ENCODE data around the gene KCNA1. TPM values are rescaled to one million over a fixed set of nuclear protein-coding genes. Genes with fewer than 3 reads are reported as not detected.

The KCNA1 gene
- total RNA-seq, 1 experiment from 2014 or later = 0.98 TPM

DNA sequence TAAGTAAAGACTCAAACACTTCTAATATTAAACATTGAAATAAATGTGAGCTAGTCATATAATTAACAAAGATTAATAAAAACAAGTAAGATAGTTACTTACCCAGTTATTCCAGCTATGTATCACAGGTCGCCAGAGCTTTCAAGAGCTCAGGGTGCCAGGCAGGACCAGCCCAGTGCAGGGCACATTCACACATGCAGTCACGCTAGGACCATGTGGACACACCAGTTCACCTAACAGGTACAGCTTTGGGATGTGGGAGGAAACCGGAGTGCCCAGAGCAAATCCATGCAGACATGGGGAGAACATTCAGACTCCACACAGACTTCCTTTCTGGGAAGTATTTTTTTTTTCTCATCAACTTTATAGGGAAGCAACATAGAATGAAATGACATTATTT lies 39.3 kb upstream of the KCNA1 start:
- H3K27ac ChIP-seq (ENCODE audit: insufficient read length, low read depth, low read length) = no peak overlapping the region
- H2BK15ac ChIP-seq (ENCODE audit: low read depth, low read length) = no peak overlapping the region
- H2BK20ac ChIP-seq (ENCODE audit: low read depth, low read length, poor library complexity, severe bottlenecking) = no peak overlapping the region
- H2AFZ ChIP-seq (ENCODE audit: low read length) = no peak overlapping the region
- no peak overlapping the region for H3K23ac ChIP-seq (ENCODE audit: insufficient read length, low read depth, low read length)
- H3K9me3 ChIP-seq (ENCODE audit: control insufficient read depth, low read depth, low read length) = no peaks in the 10 kb centered on the region
- H4K5ac ChIP-seq (ENCODE audit: insufficient read length, low read depth, low read length) = no peak overlapping the region
- no peak overlapping the region for H3K9ac ChIP-seq (ENCODE audit: extremely low read depth, insufficient read length, low read length)
- DNase-seq = no peak
- no peak overlapping the region for H3K4me3 Mint-ChIP-seq
- H2BK5ac ChIP-seq (ENCODE audit: insufficient read length, low read length) = no peak overlapping the region
- no peak overlapping the region for H2BK120ac ChIP-seq (ENCODE audit: low read depth, low read length, poor library complexity, severe bottlenecking)
- H3K9me3 Mint-ChIP-seq = no peaks in the 10 kb centered on the region
- H3T11ph ChIP-seq (ENCODE audit: low read length) = no peak overlapping the region
- no peak overlapping the region for H4K91ac ChIP-seq (ENCODE audit: insufficient read length, low read depth, low read length)
- no peaks in the 10 kb centered on the region for H3K79me2 ChIP-seq (ENCODE audit: insufficient read depth, low read length)
- H3K56ac ChIP-seq (ENCODE audit: insufficient read length, low read depth, low read length) = no peak overlapping the region
- H2AK5ac ChIP-seq (ENCODE audit: insufficient read length, low read length) = no peak overlapping the region
- no peaks in the 10 kb centered on the region for H4K20me1 ChIP-seq (ENCODE audit: control insufficient read depth, insufficient read depth, insufficient read length)
- H3K4me1 ChIP-seq (ENCODE audit: insufficient read depth, low read length) = no peaks in the 10 kb centered on the region
- H2BK12ac ChIP-seq (ENCODE audit: insufficient read length, low read depth, low read length) = no peak overlapping the region
- H3K27me3 Mint-ChIP-seq (ENCODE audit: low read depth) = peaks cover 47% of the 10 kb centered on the region
- no peaks in the 10 kb centered on the region for H3K4me1 Mint-ChIP-seq
- no peaks in the 10 kb centered on the region for H3K79me1 ChIP-seq (ENCODE audit: insufficient read depth, low read depth, low read length, poor library complexity, severe bottlenecking)
- H4K8ac ChIP-seq (replicated peaks; ENCODE audit: insufficient read length, low read depth, low read length) = no peak overlapping the region
- H3K36me3 Mint-ChIP-seq (ENCODE audit: insufficient read depth in 1 of 3, low read depth in 3 of 3) = no peaks in the 10 kb centered on the region
- no peak overlapping the region for H3K4ac ChIP-seq (ENCODE audit: low read depth, low read length)
- H3K18ac ChIP-seq (ENCODE audit: insufficient read length, low read depth, low read length) = no peak overlapping the region
- H3K27ac Mint-ChIP-seq = no peak overlapping the region
- TF ChIP-seq, protein P1, sequence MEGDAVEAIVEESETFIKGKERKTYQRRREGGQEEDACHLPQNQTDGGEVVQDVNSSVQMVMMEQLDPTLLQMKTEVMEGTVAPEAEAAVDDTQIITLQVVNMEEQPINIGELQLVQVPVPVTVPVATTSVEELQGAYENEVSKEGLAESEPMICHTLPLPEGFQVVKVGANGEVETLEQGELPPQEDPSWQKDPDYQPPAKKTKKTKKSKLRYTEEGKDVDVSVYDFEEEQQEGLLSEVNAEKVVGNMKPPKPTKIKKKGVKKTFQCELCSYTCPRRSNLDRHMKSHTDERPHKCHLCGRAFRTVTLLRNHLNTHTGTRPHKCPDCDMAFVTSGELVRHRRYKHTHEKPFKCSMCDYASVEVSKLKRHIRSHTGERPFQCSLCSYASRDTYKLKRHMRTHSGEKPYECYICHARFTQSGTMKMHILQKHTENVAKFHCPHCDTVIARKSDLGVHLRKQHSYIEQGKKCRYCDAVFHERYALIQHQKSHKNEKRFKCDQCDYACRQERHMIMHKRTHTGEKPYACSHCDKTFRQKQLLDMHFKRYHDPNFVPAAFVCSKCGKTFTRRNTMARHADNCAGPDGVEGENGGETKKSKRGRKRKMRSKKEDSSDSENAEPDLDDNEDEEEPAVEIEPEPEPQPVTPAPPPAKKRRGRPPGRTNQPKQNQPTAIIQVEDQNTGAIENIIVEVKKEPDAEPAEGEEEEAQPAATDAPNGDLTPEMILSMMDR (conservative IDR thresholded peaks at IDR 0.05) = no peak
- WGBS (ENCODE audit: extremely low coverage, insufficient read length, low lambda C conversion rate) = no CpG with 5 or more reads among the region's 3 CpGs
- H3K4me2 ChIP-seq (ENCODE audit: insufficient read depth, insufficient read length, low read length) = no peak overlapping the region
- no peaks in the 10 kb centered on the region for H3K27me3 ChIP-seq (ENCODE audit: insufficient read depth, low read length)
- no peaks in the 10 kb centered on the region for H3K23me2 ChIP-seq (ENCODE audit: insufficient read length, low read depth, low read length, poor library complexity, severe bottlenecking)
- no peak overlapping the region for H3K14ac ChIP-seq (ENCODE audit: insufficient read depth, low read length)
